Activated CD8-positive, alpha-beta memory T cell treated with anti-CD3 and anti-CD28 coated beads, Interleukin-2, amount 10 ng/mL, durations not matched to agents 7 days and 5 days (primary cell): Measurements from ENCODE around the gene SCUBE2. TPM values are rescaled to one million over a fixed set of nuclear protein-coding genes. Genes with fewer than 3 reads are reported as not detected.

Experiments
- ATAC-seq: fragments of 150-1000 bp; cut with Tn5 transposase; one replicate; pipeline ENCODE4 v1.10.0; 2021; ENCODE audit warnings: moderate library complexity
- CTCF ChIA-PET: fragments of 350-600 bp; sonication (Branson Sonifier 250); formaldehyde crosslinking; loops from one replicate; lab custom pipeline; 2021; ENCODE audit warnings: antibody characterized with exemption; lab: Charles Lee
- DNase-seq: peaks from one replicate; pipeline ENCODE4 v3.0.0-alpha.2; 2020
- H3K27ac Mint-ChIP-seq: one replicate; pipeline ENCODE4 v1.8.0; 2021; ENCODE audit warnings: mild to moderate bottlenecking, mixed read lengths
- H3K27me3 Mint-ChIP-seq: one replicate; pipeline ENCODE4 v1.8.0; 2021; ENCODE audit warnings: mixed read lengths
- H3K36me3 Mint-ChIP-seq: one replicate; pipeline ENCODE4 v1.8.0; 2021; ENCODE audit warnings: mild to moderate bottlenecking, mixed read lengths
- H3K4me1 Mint-ChIP-seq: one replicate; pipeline ENCODE4 v1.8.0; 2021; ENCODE audit warnings: mixed read lengths
- H3K4me3 Mint-ChIP-seq: one replicate; pipeline ENCODE4 v1.8.0; 2021; ENCODE audit warnings: mild to moderate bottlenecking, moderate library complexity, mixed read lengths
- H3K9me3 Mint-ChIP-seq: one replicate; pipeline ENCODE4 v1.8.0; 2022; ENCODE audit warnings: low read depth, mixed read lengths
- total RNA-seq, 2 experiments: library from RNA; stranded (reverse); gene quantifications; one replicate each; pipeline ENCODE4 v1.2.3, GENCODE V29; 2021

The SCUBE2 gene
- total RNA-seq, 2 experiments from 2014 or later = not detected

DNA sequence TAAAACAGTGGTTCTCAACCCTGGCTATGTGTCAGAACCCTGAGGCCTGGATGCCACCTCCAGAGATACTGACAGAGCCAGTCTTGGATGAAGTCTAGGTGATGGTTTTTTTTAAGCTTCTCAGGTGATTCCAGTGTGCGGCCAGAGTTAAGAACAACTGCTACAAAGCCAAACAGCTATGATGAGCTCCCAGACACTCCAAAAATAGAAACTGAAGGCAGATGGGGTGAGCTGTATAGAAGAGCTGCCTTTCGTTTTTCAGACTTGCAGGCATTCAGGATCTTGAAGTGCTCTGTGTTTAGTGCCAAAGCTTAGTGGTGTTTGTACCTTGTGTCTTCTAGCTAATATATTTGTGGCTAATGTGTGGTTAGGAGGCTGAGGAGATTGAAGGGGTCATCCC is 14.2 kb downstream of the SCUBE2 start:
- no peak overlapping the region for H3K4me3 Mint-ChIP-seq
- CTCF ChIA-PET = interaction anchor here (0.6 to 0.9 kb wide), 3 partner anchors 16 to 255 kb away, joined by 3 to 5 read pairs (median 4); no protein-coding TSS in a partner anchor
- H3K27me3 Mint-ChIP-seq = peaks cover 78% of the 10 kb centered on the region
- H3K9me3 Mint-ChIP-seq = no peaks in the 10 kb centered on the region
- H3K4me1 Mint-ChIP-seq = peaks cover 3% of the 10 kb centered on the region
- H3K27ac Mint-ChIP-seq = no peak overlapping the region
- H3K36me3 Mint-ChIP-seq = no peaks in the 10 kb centered on the region
- ATAC-seq = no peak
- no peak for DNase-seq

DNA sequence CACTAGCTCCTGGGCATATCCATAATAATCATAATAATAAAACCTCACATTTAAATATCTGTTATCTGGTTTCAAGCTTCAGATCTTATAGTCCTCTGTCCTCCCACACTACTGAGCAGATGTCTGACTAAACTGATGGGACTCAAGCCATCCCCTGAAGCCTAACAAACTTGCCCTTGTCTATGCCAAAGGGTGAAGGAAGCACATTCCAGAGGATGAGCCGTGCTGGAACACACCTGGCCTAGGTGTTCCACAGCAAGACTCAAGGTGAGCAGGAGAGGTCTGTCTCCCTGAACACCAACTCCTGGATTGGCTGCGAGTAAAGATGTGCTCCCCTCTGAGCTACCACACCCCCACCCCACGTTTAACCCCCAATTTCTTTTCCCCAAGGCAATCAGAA is 14.7 kb downstream of the SCUBE2 start:
- Mint-ChIP-seq H3K9me3 (no peaks in the 10 kb centered on the region), H3K27me3 (peaks cover 75% of the 10 kb centered on the region), H3K27ac (no peak overlapping the region), H3K4me3 (no peak overlapping the region), H3K36me3 (no peaks in the 10 kb centered on the region), H3K4me1 (peaks cover 3% of the 10 kb centered on the region)
- DNase-seq (no peak), ATAC-seq (no peak)
- CTCF ChIA-PET = interaction anchor here (0.6 to 0.9 kb wide), 3 partner anchors 16 to 255 kb away, joined by 3 to 5 read pairs (median 4); no protein-coding TSS in a partner anchor

DNA sequence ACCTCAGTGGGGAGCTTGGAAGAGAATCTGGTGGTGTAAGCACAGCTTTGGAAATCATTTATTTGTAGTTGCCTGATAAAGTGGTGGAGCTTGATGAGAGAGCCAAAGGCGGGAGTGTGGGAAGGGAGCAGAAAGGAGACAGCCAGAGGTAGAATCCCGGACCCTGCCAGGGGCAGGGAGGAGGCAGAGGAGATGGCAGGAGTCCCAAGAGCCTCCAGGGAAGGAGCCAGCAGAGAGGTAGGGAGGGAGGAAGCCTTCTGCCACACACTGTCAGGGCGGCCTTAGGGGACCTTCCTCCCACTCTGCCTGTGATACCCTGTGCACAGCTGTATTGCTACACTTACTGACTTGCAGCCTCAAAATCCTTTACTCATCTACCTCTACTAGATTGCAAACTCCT is 15.4 kb downstream of the SCUBE2 start:
- CTCF ChIA-PET = no interaction called here
- Mint-ChIP-seq H3K4me3 (no peak overlapping the region), H3K4me1 (peaks cover under 1% of the 10 kb centered on the region), H3K9me3 (no peaks in the 10 kb centered on the region), H3K36me3 (no peaks in the 10 kb centered on the region), H3K27me3 (peaks cover 77% of the 10 kb centered on the region), H3K27ac (no peak overlapping the region)
- no peak for ATAC-seq
- no peak for DNase-seq

DNA sequence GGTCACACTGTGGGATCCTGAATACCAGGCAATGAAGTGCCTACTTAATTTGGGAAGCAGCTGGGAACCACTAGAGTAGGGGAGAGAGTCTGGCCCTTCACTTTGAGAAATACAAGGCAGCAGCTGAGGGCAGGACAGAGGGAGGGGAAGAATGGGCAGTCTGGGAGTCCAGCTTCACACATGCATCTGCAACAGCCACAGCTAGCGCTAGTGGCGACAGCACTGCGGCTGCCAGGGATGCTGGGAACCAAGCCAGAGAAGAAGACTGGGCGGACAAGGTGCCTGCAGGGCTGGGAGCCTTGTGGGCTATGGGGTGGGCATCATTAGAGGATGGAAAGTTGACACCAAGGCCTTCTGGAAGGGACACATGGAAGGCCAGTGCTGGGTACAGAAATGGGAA is 15.8 kb downstream of the SCUBE2 start:
- ATAC-seq (no peak), DNase-seq (no peak)
- Mint-ChIP-seq H3K4me3 (no peak overlapping the region), H3K27ac (no peak overlapping the region), H3K4me1 (no peaks in the 10 kb centered on the region), H3K27me3 (peaks cover 80% of the 10 kb centered on the region), H3K9me3 (no peaks in the 10 kb centered on the region), H3K36me3 (no peaks in the 10 kb centered on the region)
- CTCF ChIA-PET = interaction anchor here (0.7 kb wide), 1 partner anchor 48 kb away, joined by 3 read pairs; no protein-coding TSS in a partner anchor

DNA sequence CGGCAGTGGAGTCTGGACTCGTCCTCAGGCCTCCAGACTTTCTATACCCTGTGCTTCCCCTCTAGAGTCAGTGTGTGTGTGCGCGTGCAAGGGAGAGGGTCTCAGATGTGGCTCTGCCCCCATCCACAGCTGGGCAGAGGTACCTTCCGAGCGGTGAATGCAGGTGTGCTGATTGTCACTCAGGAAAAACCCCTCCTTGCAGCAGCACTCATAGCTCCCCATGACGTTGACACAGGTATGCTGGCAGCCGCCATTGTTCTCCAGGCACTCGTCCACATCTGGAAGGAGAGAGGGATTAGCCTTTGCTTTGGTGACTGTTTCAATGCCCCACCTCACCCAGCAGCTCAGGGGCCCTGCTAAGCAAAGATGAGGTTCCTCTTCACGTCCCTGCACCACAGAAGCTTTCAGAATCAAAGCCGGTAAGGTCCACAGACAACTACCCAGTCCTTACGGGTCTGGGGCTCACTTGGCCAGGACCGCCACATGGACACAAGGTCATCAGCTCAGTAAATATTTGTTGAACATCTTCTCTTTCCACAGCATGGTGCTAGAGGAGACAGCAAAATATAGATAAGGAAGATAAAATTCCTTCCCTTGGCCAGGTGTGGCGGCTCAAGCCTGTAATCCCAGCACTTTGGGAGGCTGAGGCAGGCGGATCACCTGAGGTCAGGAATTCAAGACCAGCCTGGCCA is 16.9 kb downstream of the SCUBE2 start:
- H3K27me3 Mint-ChIP-seq = peaks cover 78% of the 10 kb centered on the region
- H3K27ac Mint-ChIP-seq = no peak overlapping the region
- no peaks in the 10 kb centered on the region for H3K36me3 Mint-ChIP-seq
- no peaks in the 10 kb centered on the region for H3K4me1 Mint-ChIP-seq
- H3K4me3 Mint-ChIP-seq = no peak overlapping the region
- CTCF ChIA-PET = interaction anchor here (1.1 kb wide), 1 partner anchor 63 kb away, joined by 3 read pairs; no protein-coding TSS in a partner anchor
- no peak for DNase-seq
- H3K9me3 Mint-ChIP-seq = no peaks in the 10 kb centered on the region
- no peak for ATAC-seq

DNA sequence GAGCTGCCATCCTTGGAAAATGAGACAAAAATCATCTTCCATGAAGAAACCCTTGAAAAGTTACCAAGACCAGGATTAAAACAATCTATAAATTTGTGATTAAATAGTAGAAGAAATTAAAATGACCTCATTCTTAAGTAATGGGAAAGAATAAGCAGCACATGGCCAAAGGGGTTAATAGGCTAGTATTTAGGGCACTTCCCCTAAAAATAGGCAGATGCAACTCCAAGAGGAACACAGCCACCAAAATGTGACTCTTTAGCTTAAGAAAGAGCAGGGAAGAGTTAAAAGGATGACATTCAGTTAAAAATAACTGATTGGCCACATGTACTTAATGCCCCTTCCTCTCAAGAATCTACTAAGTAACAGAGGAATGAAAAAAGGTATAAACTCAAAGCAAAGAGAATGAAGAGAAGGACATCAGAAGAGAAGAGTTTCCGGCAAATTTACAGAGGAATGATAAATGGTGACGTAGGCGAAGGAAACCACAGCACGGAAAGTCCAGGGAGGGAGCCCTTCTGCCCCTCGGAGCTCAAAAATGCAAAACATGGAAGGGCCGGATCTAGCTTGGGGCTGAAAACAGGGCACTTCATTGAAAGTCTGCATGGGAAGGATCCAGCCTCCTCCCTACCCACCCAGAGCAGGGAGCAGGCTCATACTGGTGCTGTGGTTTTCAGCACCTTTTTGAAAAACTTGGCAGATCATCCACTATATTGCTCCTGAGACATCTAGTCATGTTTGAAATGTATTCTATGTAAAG is 17.8 kb downstream of the SCUBE2 start:
- no peaks in the 10 kb centered on the region for H3K4me1 Mint-ChIP-seq
- H3K36me3 Mint-ChIP-seq = no peaks in the 10 kb centered on the region
- no peak overlapping the region for H3K4me3 Mint-ChIP-seq
- peaks cover 75% of the 10 kb centered on the region for H3K27me3 Mint-ChIP-seq
- H3K27ac Mint-ChIP-seq = no peak overlapping the region
- CTCF ChIA-PET = interaction anchor here (1.1 kb wide), 1 partner anchor 64 kb away, joined by 3 read pairs; no protein-coding TSS in a partner anchor
- ATAC-seq = no peak
- no peaks in the 10 kb centered on the region for H3K9me3 Mint-ChIP-seq
- DNase-seq = no peak

DNA sequence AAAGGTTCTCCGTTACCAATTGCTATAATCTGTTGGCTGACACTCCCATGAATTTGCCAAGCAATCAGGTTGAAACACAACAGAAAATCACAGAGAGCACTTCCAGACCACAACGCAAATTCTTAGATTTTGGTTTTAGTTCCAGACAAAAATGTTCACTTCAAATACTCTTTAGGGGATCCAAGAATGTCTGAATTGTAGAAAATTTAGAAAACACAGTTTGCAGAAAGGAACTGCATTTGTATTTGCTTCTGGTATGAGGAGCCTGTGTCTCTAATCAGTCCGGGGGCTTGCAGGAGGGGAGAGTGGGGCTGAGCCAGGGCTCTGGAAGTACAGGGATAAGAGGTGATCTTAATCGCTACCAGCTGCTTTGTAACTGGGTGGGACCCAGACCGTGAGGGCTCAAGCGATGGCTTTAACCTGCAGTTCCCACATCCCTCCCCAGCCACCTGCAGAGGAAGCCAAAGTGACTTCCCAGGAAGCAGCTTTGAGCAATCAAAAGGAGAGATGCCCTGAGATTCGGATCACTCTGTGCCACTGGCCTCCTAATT is 18.7 kb downstream of the SCUBE2 start:
- peaks cover 71% of the 10 kb centered on the region for H3K27me3 Mint-ChIP-seq
- no peak for DNase-seq
- ATAC-seq = no peak
- no peaks in the 10 kb centered on the region for H3K9me3 Mint-ChIP-seq
- no peak overlapping the region for H3K27ac Mint-ChIP-seq
- CTCF ChIA-PET = no interaction called here
- H3K36me3 Mint-ChIP-seq = no peaks in the 10 kb centered on the region
- H3K4me1 Mint-ChIP-seq = no peaks in the 10 kb centered on the region
- no peak overlapping the region for H3K4me3 Mint-ChIP-seq

DNA sequence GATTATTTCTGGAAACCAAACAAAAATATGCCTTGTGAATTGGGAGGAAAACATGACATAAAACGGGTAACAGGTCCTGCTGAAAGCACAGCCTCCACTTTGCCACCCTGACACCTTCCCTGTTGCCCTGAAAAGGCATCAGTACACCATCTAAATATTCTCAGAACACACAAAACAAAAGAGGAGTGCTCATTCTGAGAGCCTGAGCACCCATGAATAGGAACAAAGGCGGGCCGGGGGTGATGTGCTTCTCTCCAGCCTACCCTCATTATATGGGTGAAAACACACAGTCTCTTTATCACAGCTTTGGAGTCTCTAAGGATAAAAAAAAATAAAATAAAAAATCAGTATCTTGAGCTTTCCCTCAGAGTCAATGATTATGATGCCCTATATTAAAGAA is 19.7 kb downstream of the SCUBE2 start:
- Mint-ChIP-seq H3K4me3 (no peak overlapping the region), H3K36me3 (no peaks in the 10 kb centered on the region), H3K27me3 (peaks cover 63% of the 10 kb centered on the region), H3K4me1 (no peaks in the 10 kb centered on the region), H3K27ac (no peak overlapping the region), H3K9me3 (no peaks in the 10 kb centered on the region)
- DNase-seq (no peak), ATAC-seq (no peak)
- CTCF ChIA-PET = interaction anchor here (1.0 to 1.7 kb wide), 3 partner anchors 17 to 66 kb away, joined by 3 read pairs; no protein-coding TSS in a partner anchor

DNA sequence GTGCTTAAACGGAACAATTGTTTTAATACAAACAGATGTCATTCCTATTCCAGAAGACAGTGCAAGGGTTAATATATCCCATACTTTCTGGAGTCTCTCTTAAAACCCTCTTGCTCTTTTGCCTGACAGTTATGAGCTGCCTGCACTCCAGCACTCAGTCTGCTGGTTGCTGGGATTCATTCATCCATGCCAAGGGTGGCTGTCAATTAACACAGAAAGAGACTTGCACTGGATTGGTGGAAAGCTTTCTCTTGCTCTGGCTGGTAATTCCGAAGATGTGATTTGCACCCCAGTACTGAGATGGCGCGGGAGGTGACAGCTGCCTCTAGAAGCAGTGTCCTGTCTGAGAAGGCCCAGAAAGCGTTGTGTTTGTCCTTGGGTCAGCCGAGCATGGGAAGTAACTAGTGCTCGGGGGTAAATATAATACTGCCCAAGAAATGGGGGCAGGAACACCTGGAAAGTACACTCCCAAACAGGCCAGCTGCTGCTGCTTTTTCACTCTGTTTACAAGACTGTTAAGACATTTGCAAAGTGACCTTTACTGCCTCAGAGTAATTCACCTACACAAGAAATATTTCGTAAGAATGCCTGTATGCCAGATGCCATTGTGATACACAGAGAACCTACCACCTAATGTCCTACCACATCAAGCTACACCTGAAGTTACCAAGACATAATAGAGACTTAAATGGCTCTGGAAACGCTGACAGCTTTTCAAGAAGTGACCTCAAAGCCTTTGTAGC is 20.5 kb downstream of the SCUBE2 start:
- Mint-ChIP-seq H3K4me1 (no peaks in the 10 kb centered on the region), H3K27me3 (peaks cover 62% of the 10 kb centered on the region), H3K4me3 (no peak overlapping the region), H3K36me3 (no peaks in the 10 kb centered on the region), H3K27ac (no peak overlapping the region), H3K9me3 (no peaks in the 10 kb centered on the region)
- ATAC-seq (no peak), DNase-seq (no peak)
- CTCF ChIA-PET = interaction anchor here (1.2 to 1.7 kb wide), 2 partner anchors 18 to 22 kb away, joined by 3 read pairs; no protein-coding TSS in a partner anchor

DNA sequence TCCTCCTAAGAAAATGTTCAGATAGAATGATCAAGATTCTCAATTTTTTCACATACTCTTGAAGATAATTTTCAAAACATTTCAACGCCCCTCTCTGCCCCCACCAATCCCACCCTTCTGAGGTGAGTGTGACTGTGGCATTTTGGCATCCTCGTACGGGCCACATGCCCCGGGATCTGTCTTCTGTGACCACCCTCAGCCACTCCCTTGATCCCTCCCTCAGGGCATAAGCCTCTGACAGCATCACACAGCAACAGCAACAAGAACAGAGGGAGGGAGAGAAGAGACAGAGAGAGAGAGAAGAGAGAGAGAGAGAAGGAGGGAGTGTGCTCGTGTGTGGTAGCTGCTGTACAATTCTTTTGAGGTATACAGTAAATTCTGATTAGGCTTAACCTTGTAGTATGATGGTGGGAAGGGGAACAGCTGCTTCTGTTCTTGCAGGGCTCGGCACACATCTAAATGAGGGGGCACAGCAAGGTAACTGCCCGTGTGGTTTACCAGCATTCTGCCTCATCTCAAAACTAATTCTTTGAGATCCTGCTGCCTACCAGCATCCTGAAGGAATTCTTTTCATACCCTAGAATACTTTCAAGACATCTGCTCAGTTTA is 21.4 kb downstream of the SCUBE2 start:
- peaks cover 61% of the 10 kb centered on the region for H3K27me3 Mint-ChIP-seq
- ATAC-seq (no peak), DNase-seq (no peak)
- H3K36me3 Mint-ChIP-seq = no peaks in the 10 kb centered on the region
- H3K4me1 Mint-ChIP-seq = no peaks in the 10 kb centered on the region
- CTCF ChIA-PET = interaction anchor here (1.7 kb wide), 1 partner anchor 19 kb away, joined by 3 read pairs; no protein-coding TSS in a partner anchor
- H3K4me3 Mint-ChIP-seq = no peak overlapping the region
- H3K9me3 Mint-ChIP-seq = no peaks in the 10 kb centered on the region
- H3K27ac Mint-ChIP-seq = no peak overlapping the region

DNA sequence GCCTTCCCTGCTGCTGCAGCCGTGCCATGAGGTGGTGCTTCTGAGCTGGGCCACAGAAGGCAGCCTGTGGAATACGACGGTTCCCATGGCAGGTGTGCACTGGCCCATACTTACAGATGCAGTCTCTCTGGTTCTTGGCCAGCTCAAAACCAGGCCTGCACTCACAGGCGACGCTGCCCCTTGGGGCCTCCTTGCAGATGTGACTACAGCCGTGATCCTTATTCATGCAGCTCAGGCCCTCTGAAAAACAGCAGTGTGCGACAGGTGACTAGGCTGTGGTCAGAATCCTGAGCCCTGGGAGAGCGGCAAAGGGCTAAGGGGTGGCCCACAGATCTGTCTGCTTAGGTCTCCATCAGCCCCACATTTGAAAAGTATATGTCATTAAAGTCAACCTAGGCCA is 22.1 kb downstream of the SCUBE2 start:
- no peaks in the 10 kb centered on the region for H3K9me3 Mint-ChIP-seq
- H3K27me3 Mint-ChIP-seq = peaks cover 61% of the 10 kb centered on the region
- CTCF ChIA-PET = no interaction called here
- no peak overlapping the region for H3K4me3 Mint-ChIP-seq
- no peak for ATAC-seq
- H3K4me1 Mint-ChIP-seq = no peaks in the 10 kb centered on the region
- H3K27ac Mint-ChIP-seq = no peak overlapping the region
- no peak for DNase-seq
- H3K36me3 Mint-ChIP-seq = no peaks in the 10 kb centered on the region

DNA sequence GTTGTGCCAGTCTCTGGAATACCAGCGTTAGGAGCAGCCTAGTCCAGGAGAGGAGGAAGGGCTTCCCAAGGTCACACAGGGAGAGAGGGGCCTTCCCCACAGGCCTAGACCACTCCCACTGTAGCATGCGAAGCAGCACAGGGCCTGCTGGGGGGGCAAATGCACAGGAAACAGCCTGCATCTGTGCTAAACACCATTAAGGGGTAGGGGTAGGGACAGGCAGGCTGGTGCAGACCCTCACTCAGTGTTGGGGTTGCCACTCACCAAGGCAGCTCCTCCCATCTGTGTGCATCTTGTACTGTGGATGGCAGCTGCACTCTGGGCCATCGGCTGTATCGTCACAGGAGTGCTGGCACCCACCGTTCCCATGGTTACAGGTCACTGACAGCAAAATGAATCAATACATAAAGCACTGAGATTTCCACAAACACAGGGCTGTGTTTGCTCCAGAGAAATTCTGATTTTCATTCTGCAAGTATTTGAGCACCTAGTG is 24.9 kb downstream of the SCUBE2 start:
- H3K9me3 Mint-ChIP-seq = no peaks in the 10 kb centered on the region
- CTCF ChIA-PET = no interaction called here
- H3K27me3 Mint-ChIP-seq = peaks cover 66% of the 10 kb centered on the region
- ATAC-seq (no peak), DNase-seq (no peak)
- H3K36me3 Mint-ChIP-seq = no peaks in the 10 kb centered on the region
- no peaks in the 10 kb centered on the region for H3K4me1 Mint-ChIP-seq
- H3K4me3 Mint-ChIP-seq = no peak overlapping the region
- no peak overlapping the region for H3K27ac Mint-ChIP-seq
